ENCODE results near the gene RNF167. TPM values are rescaled to one million over a fixed set of nuclear protein-coding genes. Genes with fewer than 3 reads are reported as not detected.

The RNF167 gene
- total and polyA plus RNA-seq, 2 donors (not counting 3 experiments of a cell fraction or from before 2014, with no cell fraction given) = 60.2 to 87.6 TPM

DNA sequence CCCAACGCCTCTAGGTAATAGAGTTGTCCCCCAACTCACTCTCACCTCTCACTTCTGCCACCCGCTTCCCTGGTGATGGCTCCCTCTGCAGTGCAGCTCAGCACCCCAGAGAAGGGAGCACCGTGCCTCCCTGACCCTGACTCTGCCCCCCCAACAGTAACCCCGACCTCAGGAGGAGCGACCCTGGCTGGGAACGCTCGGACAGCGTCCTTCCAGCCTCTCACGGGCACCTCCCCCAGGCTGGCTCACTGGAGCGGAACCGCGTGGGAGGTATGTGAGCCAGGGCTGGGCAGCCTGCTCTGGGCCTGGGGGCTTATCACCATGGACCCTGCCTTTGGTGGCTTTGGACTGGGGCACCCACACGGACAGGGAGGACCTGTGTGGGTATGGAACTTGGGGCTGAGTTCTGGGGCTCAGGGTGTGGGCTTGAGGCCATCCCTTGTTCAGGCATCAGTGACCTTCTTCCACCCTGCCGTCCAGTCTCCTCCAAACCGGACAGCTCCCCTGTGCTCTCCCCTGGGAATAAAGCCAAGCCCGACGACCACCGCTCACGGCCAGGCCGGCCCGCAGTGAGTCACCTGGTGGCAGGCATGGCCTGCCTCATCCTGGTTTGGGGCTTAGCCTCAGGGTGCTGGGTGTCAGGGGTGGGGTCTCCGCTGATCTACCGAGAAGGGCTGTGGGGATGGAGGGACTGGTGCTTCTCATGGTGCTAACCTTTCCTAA is 47.4 kb upstream of the RNF167 start:
- dilution Hi-C loops (cut with MboI; ENCODE audit: extremely low pct_ligation_motif_present, low sequenced_read_pairs) = no loop called here
- no peak for TF ChIP-seq GATA2 (IDR thresholded peaks at IDR 0.05; ENCODE audit: insufficient read depth, insufficient read length, low read depth, low read length)
- no peak for TF ChIP-seq FOS (IDR thresholded peaks at IDR 0.05; ENCODE audit: borderline replicate concordance, insufficient read depth, low read length)
- TF ChIP-seq MYC (IDR thresholded peaks at IDR 0.05; ENCODE audit: low read depth, low read length) = no peak
- TF ChIP-seq, protein P1, sequence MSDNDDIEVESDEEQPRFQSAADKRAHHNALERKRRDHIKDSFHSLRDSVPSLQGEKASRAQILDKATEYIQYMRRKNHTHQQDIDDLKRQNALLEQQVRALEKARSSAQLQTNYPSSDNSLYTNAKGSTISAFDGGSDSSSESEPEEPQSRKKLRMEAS (IDR thresholded peaks at IDR 0.05; ENCODE audit: insufficient read depth, insufficient read length) = no peak
- TF ChIP-seq POLR2AphosphoS5 (IDR thresholded peaks at IDR 0.05; ENCODE audit: insufficient read depth, low read depth, low read length) = no peak
- no peak for TF ChIP-seq POLR2A (IDR thresholded peaks at IDR 0.05; ENCODE audit: low read depth, low read length)
- no peak for TF ChIP-seq EZH2 (IDR thresholded peaks at IDR 0.05; ENCODE audit: borderline replicate concordance, low read depth, low read length, severe bottlenecking)
- TF ChIP-seq, protein P2, sequence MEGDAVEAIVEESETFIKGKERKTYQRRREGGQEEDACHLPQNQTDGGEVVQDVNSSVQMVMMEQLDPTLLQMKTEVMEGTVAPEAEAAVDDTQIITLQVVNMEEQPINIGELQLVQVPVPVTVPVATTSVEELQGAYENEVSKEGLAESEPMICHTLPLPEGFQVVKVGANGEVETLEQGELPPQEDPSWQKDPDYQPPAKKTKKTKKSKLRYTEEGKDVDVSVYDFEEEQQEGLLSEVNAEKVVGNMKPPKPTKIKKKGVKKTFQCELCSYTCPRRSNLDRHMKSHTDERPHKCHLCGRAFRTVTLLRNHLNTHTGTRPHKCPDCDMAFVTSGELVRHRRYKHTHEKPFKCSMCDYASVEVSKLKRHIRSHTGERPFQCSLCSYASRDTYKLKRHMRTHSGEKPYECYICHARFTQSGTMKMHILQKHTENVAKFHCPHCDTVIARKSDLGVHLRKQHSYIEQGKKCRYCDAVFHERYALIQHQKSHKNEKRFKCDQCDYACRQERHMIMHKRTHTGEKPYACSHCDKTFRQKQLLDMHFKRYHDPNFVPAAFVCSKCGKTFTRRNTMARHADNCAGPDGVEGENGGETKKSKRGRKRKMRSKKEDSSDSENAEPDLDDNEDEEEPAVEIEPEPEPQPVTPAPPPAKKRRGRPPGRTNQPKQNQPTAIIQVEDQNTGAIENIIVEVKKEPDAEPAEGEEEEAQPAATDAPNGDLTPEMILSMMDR (IDR thresholded peaks at IDR 0.05; ENCODE audit: extremely low read depth in 1 of 2, insufficient read depth in 1 of 2, low read depth in 1 of 2, low read length in 2 of 2) = no peak
- TF ChIP-seq JUN (IDR thresholded peaks at IDR 0.05; ENCODE audit: borderline replicate concordance, insufficient read depth, insufficient read length, low read depth) = no peak
- no peak overlapping the region for H2AFZ ChIP-seq (ENCODE audit: low read depth, low read length)
- BruUV-seq (replicated peaks) = no TSS peak
- no peaks in the 10 kb centered on the region for H3K79me2 ChIP-seq (ENCODE audit: control insufficient read depth, insufficient read depth, low read length)
- no peaks in the 10 kb centered on the region for H4K20me1 ChIP-seq (replicated peaks; ENCODE audit: control insufficient read depth, extremely low read depth, insufficient read depth, low read length)
- POLR2A ChIA-PET = no interaction called here
- H3K36me3 ChIP-seq (ENCODE audit: control insufficient read depth in 2 of 2, extremely low read depth in 1 of 2, insufficient read depth in 2 of 2, low read length in 2 of 2) = peaks cover 1 to 66% of the 10 kb centered on the region in 2 experiments
- FAIRE-seq (no peak), DNase-seq (ENCODE audit: low read depth, low spot score) (no peak)
- no peak overlapping the region for H3K9ac ChIP-seq (replicated peaks; ENCODE audit: extremely low read depth, insufficient read depth, low read length)
- intact Hi-C loops (cut with micrococcal nuclease) = no loop called here
- no peak overlapping the region for H3K27ac ChIP-seq (ENCODE audit: insufficient read depth, low read depth, low read length)
- no peaks in the 10 kb centered on the region for H3K9me3 ChIP-seq (replicated peaks; ENCODE audit: control insufficient read depth, insufficient read depth, low read length)
- CTCF ChIA-PET = interaction anchor here (1.0 to 1.7 kb wide), 2 partner anchors 116 to 182 kb away, joined by 3 read pairs; partner anchors contain the start of gene ARRB2
- H3K9me1 ChIP-seq (replicated peaks; ENCODE audit: control insufficient read depth, extremely low read depth, insufficient read depth, low read length) = no peaks in the 10 kb centered on the region
- H3K27me3 ChIP-seq (ENCODE audit: control insufficient read depth in 2 of 2, insufficient read depth in 2 of 2, low read length in 2 of 2) = no peaks in the 10 kb centered on the region
- no peak overlapping the region for H3K4me2 ChIP-seq (ENCODE audit: insufficient read depth, low read length)
- H3K4me3 ChIP-seq (replicated peaks in 1 of 3; ENCODE audit: insufficient read depth in 1 of 3, low read depth in 1 of 3, low read length in 3 of 3) = no peak overlapping the region
- H3K4me1 ChIP-seq (ENCODE audit: control insufficient read depth, extremely low read depth, insufficient read depth, low read length) = no peaks in the 10 kb centered on the region

Measured in endothelial cell of umbilical vein (primary cell).